HG02763 (cell line): ENCODE measurements around the gene RCE1.

ENCODE experiments used
- ATAC-seq: cut with Tn5 transposase; IDR thresholded peaks from one replicate; pipeline ENCODE4 v1.9.1; 2021; ENCODE audit warnings: mild to moderate bottlenecking, moderate library complexity; ENCODE audit not compliant: unreplicated experiment

The RCE1 gene

DNA sequence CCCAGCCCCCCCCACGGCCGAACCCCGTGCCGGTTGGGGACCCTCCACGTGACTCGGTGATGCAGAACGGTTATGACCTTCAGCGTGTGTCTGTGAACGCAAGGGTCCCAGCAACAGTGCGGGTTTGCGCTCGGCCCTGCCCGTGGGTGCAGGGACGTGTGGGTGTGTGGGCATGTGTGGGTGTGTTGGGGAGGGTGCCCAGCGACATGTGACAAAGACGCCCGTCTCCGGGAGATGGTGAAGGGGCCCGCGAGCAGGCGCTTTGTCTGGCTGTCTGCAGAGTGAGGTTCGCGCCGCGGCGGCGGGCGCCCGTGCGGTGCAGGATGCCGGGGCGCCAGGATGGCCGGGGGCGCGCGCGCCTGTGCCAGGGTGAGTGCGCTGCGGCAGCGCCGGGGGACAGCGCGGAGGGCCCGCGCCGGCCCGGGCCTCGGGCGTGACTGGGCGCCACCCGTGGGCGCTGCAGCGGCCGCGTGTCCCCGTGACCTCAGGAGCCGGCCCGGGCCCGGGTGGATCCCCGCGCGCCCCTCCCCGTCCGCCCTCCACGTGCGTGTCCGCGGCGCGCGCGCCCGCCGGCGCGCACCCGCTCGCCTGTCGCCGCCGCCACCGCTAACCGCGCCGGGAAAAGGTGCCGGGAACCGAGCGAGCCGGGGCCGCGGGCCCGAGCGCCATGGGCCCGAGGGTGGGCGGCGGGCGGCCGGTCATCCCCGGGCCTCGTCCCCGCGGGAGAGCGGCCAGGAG is 13.4 kb downstream of the RCE1 start, which contains the start of gene LRFN4:
Gene LRFN4 (plus strand): TSS at position 569 of the 738 bp plus-strand sequence. CDS start 681 bp downstream, outside the sequence.
- ATAC-seq, result peak; percentile 31

DNA sequence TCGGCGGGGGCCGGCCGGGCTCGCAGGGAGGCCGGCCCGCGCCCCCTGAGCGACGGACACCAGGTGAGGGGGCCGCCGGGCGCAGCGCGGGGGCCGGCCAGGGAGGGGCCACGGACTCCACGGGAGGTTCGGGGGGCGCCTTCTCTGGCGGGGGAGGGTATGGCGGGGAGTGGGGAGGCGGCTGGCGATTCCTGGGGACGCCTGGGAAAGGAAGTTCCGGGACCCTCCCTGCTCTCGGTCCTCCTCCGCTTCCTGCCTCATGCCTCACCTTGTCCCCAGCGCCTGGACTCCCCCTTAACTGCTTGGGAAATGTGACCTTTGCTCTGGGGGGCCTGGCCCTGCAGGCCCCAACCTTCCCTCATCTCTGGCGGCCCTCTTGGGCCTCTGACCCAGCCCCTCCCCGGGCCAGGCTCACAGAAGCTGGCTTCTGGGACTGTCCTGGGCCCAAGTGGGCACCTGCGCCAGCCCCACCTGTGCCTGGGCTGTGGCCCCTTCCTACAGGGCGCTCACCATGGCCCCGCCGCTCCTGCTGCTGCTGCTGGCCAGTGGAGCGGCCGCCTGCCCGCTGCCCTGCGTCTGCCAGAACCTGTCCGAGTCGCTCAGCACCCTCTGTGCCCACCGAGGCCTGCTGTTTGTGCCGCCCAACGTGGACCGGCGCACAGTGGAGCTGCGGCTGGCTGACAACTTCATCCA is 14.1 kb downstream of the RCE1 start:
- no peak for ATAC-seq

DNA sequence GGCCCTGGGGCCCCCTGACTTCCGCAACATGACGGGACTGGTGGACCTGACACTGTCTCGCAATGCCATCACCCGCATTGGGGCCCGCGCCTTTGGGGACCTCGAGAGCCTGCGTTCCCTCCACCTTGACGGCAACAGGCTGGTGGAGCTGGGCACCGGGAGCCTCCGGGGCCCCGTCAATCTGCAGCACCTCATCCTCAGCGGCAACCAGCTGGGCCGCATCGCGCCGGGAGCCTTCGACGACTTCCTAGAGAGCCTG is 14.6 kb downstream of the RCE1 start:
- ATAC-seq, result no peak

DNA sequence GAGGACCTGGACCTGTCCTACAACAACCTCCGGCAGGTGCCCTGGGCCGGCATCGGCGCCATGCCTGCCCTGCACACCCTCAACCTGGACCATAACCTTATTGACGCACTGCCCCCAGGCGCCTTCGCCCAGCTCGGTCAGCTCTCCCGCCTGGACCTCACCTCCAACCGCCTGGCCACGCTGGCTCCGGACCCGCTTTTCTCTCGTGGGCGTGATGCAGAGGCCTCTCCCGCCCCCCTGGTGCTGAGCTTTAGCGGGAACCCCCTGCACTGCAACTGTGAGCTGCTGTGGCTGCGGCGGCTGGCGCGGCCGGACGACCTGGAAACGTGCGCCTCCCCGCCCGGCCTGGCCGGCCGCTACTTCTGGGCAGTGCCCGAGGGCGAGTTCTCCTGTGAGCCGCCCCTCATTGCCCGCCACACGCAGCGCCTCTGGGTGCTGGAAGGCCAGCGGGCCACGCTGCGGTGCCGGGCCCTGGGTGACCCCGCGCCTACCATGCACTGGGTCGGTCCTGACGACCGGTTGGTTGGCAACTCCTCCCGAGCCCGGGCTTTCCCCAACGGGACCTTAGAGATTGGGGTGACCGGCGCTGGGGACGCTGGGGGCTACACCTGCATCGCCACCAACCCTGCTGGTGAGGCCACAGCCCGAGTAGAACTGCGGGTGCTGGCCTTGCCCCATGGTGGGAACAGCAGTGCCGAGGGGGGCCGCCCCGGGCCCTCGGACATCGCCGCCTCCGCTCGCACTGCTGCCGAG is 15.1 kb downstream of the RCE1 start:
- no peak for ATAC-seq

DNA sequence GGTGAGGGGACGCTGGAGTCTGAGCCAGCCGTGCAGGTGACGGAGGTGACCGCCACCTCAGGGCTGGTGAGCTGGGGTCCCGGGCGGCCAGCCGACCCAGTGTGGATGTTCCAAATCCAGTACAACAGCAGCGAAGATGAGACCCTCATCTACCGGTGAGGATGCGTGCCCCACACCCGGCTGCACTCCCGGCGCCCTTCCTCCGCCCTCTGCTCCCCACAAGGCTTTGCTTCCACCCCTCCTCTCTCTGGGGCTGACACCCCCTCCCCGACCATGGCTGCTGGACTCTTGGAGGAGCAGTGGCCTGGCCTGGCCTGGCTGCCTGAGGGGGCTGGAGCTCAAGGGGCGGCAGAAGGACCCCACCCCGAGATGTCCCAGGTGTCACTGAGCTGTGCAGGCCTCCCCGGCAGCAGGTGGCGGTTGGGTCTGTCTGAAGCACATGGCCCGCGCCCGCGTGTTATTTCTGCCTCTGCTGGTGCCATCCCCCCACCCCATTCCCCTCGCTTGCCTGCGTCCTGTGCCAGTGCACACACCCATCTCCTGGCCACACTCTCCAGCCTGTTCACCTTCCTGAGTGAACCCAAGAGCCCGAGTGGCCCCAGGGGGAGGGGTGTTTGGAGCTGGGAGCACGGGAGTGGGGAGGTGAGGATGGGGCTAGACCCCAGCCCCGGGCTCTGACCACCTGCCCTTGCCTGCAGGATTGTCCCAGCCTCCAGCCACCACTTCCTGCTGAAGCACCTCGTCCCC is 15.9 kb downstream of the RCE1 start:
- ATAC-seq, result no peak

DNA sequence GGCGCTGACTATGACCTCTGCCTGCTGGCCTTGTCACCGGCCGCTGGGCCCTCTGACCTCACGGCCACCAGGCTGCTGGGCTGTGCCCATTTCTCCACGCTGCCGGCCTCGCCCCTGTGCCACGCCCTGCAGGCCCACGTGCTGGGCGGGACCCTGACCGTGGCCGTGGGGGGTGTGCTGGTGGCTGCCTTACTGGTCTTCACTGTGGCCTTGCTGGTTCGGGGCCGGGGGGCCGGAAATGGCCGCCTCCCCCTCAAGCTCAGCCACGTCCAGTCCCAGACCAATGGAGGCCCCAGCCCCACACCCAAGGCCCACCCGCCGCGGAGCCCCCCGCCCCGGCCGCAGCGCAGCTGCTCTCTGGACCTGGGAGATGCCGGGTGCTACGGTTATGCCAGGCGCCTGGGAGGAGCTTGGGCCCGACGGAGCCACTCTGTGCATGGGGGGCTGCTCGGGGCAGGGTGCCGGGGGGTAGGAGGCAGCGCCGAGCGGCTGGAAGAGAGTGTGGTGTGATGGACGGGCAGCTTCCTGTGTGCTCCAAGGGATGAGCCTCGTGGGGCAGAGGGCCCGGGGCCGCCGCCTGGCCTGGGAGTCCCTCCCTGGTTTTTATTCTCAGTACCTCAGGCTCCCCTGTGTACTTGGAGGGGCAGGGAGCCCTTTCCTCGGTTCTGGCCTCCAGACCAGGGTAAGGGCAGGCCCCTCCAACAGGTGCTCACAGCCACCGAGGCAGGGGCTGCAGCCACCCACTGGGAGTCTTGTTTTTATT is 16.6 kb downstream of the RCE1 start:
- no peak for ATAC-seq

DNA sequence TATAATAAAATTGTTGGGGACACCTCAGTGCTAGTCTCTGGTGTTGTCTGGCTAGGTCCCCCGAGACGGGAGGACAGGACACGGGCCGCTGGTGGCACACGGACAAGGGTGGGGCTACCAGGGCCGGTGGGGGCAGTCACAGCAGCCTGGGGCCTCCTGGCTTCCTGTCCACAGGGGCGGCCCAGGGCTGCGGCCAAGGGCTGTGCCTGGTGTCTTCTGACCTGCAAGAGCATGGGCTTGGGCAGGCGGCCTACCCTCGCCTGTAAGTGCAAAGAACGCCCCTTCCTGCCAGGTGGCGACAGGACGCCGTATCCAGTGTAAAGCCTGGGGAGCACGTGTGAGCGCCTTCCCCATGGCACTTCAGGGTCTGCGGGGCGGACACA is 17.2 kb downstream of the RCE1 start:
- no peak for ATAC-seq

DNA sequence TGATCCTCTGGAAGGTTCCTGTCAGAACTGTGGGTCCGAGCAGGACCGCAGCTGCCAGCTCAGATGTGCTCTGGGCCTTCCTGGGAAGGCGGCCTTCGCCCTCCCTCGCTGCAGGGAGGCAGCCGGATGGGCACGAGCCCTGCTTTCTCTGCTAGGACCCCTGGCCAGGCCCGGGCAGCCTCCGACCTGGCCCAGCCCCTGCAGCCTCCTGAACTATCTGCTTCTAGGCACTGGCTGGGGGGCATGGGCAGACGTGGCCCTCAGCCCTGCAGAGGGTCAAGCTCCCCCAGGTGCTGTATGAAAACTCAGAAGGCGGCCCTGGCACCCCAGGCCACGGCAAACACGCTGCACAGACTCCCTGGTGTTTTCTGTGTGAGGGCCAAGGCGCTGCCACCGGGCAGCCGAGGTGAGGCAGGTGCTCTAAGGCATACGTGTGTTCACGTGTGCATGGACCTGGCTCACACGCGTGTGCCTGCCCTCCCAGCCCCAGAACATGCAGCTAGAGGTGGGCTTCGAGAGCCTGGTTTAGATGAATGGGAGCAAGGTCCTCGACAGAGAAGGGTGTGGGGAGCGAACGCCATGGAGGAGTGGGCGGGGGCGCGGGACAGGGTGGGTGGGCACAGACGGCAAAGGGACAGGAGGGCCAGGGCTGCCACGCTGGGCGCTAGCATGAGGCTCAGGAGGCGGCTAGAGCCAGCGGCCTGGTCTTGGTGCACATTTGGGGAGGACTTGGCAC is 18.0 kb downstream of the RCE1 start:
- no peak for ATAC-seq

DNA sequence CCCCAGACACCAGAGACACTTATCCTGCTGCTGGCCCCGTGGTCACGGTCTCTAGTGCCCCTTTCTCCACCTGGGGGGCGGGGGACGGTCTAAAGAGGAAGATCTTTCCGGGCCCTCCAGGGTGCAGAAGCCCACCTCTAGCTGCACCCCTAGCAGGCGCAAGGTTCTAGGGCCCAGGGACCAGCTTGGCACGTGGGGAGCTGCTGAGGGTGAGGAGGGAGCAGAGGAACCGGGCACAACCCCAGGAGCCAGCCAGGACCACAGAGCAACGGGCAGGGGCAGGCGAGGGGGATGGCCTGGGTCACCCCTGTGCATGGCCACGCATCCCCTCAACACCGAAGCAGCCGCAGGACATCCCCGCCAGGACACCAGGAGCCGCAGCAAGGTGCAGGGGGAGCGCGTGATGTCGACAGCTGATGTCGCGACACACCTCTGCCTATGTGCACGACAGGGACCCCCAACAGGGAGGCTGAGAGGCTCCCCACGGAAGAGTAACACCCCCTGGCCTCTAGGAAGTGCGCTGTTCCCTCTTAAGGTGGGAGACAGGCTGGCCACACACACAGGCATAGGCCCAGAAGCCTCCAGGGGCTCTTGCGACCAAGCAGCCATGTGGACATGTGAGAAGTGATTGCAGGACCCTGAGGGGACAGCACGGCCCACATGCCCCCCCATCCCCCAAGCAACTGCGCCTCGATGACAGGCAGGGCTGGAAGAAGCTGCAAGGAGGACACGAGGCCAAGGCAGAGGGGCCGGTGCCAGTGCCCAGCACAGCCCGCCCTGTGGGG is 18.7 kb downstream of the RCE1 start:
- no peak for ATAC-seq

DNA sequence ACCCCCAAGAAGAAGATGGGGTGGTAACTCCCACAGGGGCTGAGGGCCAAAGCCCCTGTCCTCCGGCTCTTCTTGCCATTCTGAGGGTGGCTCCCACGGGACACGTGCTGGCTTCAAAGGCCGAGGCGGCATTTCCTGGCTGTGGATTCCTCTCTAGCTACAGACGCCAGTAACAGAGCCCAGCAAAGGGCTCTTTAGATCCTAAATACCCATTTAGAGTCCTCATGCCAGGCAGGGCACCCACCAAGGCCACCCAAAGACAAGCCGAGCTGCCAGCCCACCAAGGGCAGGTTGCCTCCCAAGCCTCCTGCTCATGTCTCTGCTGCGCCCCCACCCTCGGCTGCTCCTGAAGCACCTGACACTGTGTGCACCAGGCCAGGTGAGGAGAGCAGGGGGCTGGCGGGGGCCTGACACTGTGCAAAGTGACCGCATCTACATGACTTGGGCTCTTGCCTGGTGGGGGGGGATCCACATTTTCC is 19.4 kb downstream of the RCE1 start:
- ATAC-seq, result no peak

DNA sequence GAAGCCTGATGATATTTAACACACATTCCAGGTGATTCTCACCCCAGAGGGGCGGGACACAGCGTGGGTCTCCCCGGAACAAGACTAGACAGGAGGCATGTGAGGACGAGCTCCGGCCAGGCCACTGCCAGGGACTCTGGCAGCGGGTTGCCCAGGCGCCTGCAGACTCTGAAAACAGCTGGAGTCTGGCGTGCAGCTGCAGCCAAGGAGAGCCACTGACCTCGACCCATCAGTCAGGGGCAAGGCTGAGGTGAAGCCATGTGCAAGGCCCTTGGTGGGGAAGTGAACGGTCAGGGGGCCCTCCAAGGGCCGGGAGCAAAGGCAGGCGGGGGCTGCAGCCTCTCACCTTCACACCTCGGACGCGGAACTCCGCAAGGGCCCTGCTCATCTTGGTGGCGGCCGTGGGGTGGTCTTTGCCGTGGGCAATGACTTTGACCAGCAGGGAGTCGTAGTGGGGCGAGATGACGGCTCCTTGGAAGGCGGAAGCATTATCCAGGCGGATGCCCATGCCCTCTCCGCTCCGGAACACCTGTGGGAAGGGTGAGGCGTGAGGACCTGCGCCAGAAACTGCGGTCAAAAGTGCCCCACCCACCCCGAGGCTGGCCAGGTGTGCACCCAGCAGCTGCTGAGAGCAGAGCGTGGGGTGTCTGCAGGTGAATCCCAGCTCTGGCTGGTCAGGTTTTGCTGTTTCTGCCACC is 20.3 kb downstream of the RCE1 start:
- ATAC-seq, result no peak

DNA sequence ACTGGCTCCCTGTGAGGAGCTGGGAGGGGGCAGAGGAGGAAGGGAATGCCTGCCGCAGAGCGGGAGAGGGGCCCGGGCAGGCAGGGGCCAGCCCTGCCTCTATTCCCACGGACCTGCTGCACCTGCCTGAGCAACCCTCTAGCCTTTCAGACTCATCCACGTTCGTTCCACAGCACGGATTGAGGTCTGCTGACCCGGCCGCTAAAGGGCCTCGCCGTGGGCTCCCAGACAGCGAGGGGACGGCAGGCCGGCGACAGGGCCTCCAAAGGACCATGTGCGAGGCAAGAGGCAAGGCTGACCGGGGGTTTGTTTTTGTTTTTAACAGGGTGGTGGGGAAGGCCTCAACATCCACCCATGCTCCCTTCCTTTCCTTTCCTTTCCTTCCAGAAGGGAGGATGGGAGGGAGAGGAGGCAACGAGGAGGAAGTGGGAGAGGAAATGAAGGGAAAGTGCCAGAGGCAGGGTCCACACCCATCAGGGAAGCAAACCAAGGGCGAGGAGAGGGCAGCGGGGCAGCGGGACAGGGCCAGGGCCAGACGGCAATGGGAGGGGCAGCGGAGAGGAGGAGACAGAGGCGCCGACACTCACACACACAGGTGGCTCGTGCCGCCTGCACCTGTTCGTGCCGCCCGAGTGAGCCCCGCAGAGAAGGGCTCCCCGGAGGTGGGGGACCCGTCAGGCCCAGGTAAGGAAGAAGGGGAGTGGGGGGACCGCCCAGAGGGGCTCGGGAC is 21.1 kb downstream of the RCE1 start:
- ATAC-seq, result no peak

DNA sequence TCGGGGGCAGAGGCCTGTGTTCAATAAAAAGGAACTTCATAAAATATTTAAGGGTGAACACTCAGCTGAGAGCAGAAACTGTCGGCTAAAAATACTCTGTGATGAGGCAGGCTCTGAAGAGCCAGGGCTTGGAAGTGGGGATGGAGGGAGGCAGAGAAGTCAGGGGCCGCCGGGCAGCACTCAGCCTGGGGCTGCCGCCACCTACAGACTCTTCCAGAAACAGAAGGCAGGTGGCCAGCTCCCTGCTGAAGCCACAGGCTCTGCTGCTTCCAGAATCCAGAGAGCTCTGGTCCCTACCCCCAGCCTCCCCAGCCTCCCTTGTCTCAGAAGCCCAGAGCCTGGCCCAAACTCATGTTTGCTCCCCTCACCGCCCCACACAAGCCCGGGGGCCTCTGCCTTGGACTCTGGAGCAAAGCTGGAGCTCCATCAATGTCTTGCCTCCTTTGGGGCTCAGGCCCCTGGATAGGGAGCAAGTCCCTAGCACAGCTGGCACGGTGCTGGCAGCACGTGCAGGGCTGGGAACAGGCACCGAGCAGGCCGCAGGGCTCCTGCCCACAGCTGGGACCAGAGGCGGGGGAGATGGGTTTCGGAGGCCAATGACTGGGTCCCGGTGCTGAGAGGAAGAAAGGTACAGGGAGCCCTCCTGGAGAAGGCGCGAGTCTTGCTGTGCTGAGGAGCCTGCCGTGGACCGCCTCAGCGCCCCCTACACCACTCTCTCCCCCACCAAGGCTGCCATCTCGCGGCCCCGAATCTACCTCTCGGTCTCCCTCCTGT is 21.9 kb downstream of the RCE1 start:
- no peak for ATAC-seq

DNA sequence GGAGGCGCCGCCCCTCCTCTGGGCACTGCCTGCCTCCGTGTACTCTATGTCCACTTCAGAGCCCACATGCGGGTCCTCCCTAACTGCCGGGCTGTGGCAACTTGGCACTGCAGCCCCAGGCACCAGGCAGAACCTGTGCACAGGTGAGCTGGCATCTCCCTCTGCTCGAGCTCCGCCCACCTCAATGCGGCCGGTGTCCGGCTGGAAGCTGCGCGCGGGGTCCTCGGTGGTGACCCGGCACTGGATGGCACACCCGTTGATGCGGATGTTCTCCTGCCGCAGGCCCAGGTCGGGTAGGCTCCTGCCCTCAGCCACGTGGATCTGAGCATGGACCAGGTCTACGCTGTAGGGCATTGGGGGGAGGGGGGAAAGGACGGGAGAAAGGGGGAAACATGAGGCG is 22.8 kb downstream of the RCE1 start:
- ATAC-seq, result no peak

DNA sequence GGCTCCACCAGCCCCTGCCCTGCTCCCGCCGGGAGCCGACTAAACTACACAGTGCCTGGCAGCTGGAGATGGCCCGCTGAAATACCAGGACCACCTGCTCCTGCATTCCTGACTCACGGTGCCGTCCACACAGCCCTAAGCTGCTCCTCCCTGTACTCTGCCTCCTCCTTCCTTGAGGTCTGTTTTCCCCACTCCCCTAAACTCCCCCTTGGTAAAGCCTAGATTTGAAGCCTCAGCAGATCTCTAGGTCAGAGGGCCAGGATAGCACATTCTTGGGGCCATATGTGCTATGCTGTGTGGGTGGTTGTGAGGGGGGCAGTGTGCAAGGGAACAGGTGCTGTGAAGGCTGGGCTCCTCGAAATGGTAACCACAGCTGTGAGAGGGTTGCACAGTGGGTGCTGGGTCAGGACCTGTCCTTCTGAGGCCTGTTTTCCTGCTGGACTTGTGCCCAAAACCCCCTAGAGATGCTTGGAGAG is 23.3 kb downstream of the RCE1 start:
- ATAC-seq, result no peak

DNA sequence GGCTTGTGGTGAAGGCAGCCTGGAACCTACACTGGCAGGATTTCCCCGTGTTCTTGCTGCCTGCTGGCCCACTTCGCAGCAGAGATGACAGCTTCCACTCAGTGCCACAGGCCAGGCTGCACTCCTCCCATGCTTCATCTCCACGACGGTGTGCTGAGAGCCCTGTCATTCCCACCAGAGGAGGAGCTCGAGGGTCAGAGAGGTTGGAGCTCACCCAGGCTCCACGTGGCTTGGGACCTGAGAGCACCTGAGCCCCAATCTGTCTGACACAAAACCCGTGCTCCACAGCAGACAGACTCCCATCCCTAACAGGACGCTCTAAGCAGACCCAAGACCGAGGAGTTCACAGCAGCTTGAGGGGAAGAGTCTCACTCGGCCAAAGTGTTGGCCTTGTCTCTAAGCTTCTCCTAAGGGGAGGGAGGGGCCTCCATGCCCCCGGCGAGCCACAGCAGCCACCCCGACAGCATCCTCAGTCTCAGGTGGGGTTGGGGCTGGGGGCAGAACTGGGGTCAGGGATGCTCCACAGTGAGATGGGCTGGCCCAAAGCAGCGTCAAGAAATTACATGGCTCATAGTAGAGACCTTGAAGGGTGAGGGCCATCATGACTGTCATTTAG is 24.3 kb downstream of the RCE1 start:
- ATAC-seq, result no peak
